Coronary artery (tissue), 2 donors: Measurements from ENCODE around the gene GRID1.
"Not testable (repeated sequence)": the region's sequence is repeated elsewhere in the genome, so short reads cannot be mapped to it uniquely, and the experiment has no call there.

Source experiments
- DNase-seq: peaks from one replicate; pipeline ENCODE4 v3.0.0-alpha.2; 2017; ENCODE audit warnings: low spot score
- H3K27ac ChIP-seq, 2 donors: fragments of 200-600 bp; sonication (generic); one replicate each; pipeline ENCODE4 v1.5.1; 2016 to 2019
- H3K4me3 ChIP-seq: fragments of 200-600 bp; sonication (generic); 2 replicates; pipeline ENCODE4 v1.5.1; 2016; ENCODE audit warnings: mild to moderate bottlenecking, moderate library complexity
- CTCF ChIP-seq: fragments of 200-600 bp; sonication (generic); IDR thresholded peaks from one replicate; pipeline ENCODE4 v1.5.1; 2019; ENCODE audit warnings: antibody characterized with exemption

GRID1 gene

GRCh38 chr10:86391986-86392722 lies 25.6 kb upstream of the GRID1 start:
- H3K27ac ChIP-seq, result no peak overlapping the region
- no peak overlapping the region for H3K4me3 ChIP-seq
- DNase-seq, result no peak
- TF ChIP-seq CTCF, result no peak

- DNase-seq, result no peak
- Histone ChIP-seq H3K27ac (no peak overlapping the region), H3K4me3 (no peak overlapping the region)
- no peak for TF ChIP-seq CTCF
Measured at GRCh38 chr10:86391236-86391840, 24.7 kb upstream of the GRID1 start.

- DNase-seq, result no peak
- Histone ChIP-seq H3K4me3 (no peak overlapping the region), H3K27ac (no peak overlapping the region)
- no peak for TF ChIP-seq CTCF
Measured at GRCh38 chr10:86390337-86391120, 23.9 kb upstream of the GRID1 start.

GRCh38 chr10:86389441-86390193 lies 23.0 kb upstream of the GRID1 start:
- peak overlapping the region; percentile 51 for H3K4me3 ChIP-seq
- no peak overlapping the region for H3K27ac ChIP-seq
- peak; percentile 68 for DNase-seq
- TF ChIP-seq CTCF, result no peak

GRCh38 chr10:86389109-86389440 lies 22.5 kb upstream of the GRID1 start:
- peak overlapping the region; percentile 51 for H3K4me3 ChIP-seq
- DNase-seq, H3K27ac ChIP-seq: not testable (repeated sequence)

- DNase-seq, result peak; percentile 50
- no peak for TF ChIP-seq CTCF
- Histone ChIP-seq H3K27ac (no peak overlapping the region), H3K4me3 (no peak overlapping the region)
Measured at GRCh38 chr10:86388119-86388704, 21.6 kb upstream of the GRID1 start.
